ENCODE results near the gene USP2. TPM values are rescaled to one million over a fixed set of nuclear protein-coding genes. Genes with fewer than 3 reads are reported as not detected.

USP2 gene
- total RNA-seq, 2 donors from 2014 or later, result 7.9 to 11.6 TPM

DNA sequence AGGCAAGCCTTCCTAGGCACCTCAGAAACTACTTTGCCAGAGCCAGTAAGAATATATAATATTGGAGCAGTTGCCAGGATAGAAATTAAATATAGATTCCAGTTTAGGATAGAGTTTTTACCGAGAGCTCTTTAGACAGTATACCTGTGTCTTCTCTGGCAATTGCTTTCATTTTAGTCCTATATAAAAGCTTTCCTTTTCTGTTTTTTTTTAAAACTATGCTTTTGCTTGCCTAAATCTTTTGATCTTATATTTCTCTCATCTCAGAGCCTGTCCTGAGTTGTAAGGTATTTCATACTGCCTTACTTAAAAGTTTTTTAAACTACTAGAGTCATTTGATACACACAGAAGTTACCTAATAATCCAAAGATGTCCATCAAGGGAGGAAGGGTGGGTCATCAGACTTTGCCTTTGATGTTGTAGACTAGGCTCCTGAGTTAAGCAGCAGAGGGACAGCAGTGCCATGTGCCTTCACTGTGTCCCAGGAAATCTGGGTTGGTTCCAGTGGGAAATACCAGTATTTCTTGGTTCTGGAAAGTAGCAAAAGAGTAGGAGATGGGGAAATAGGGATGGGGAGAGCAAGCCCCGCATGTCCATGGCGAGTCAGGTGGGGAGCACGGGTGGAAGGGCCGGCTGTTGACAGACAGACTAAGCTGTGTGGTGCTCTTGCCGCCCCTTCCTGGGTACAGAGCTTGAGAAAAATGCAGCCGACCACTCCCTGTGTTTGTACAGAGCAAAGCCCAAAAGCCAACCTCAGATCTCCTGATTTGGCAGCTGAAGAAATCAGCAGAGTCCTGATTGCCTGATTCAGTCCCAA lies 75.7 kb downstream of the USP2 start:
- intact Hi-C loops (cut with DNase I), result no loop called here
- no peaks in the 10 kb centered on the region for H3K36me3 ChIP-seq
- no peak overlapping the region for H3K9ac ChIP-seq (ENCODE audit: low read depth in 2 of 2, low read length in 2 of 2)
- no peak overlapping the region for H3K27ac ChIP-seq
- H3K9me3 ChIP-seq, result no peaks in the 10 kb centered on the region
- no peaks in the 10 kb centered on the region for H3K27me3 ChIP-seq
- H3K4me3 ChIP-seq, result no peak overlapping the region
- H3K4me1 ChIP-seq, result no peaks in the 10 kb centered on the region
- no peak for DNase-seq
- TF ChIP-seq, protein P1, sequence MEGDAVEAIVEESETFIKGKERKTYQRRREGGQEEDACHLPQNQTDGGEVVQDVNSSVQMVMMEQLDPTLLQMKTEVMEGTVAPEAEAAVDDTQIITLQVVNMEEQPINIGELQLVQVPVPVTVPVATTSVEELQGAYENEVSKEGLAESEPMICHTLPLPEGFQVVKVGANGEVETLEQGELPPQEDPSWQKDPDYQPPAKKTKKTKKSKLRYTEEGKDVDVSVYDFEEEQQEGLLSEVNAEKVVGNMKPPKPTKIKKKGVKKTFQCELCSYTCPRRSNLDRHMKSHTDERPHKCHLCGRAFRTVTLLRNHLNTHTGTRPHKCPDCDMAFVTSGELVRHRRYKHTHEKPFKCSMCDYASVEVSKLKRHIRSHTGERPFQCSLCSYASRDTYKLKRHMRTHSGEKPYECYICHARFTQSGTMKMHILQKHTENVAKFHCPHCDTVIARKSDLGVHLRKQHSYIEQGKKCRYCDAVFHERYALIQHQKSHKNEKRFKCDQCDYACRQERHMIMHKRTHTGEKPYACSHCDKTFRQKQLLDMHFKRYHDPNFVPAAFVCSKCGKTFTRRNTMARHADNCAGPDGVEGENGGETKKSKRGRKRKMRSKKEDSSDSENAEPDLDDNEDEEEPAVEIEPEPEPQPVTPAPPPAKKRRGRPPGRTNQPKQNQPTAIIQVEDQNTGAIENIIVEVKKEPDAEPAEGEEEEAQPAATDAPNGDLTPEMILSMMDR (IDR thresholded peaks at IDR 0.05), result no peak

Small RNAs within 50 kb of the gene (microRNA-seq; reads per million reads assigned to microRNA genes)
- not detected for gene MIR6756

Other genes with a start within 250 kb of the USP2 start
- gene ABCG4, start 232.6 kb downstream of the USP2 start, total RNA-seq, result under 1 TPM; 0.05 to 0.22 TPM
- 10 to 100 TPM; 16.5 to 17.1 TPM for gene NLRX1, start 213.0 kb downstream of the USP2 start, total RNA-seq
- gene NHERF4, start 196.2 kb downstream of the USP2 start, total RNA-seq, result 10 to 100 TPM; 52.3 to 72.7 TPM
- 10 to 100 TPM; 10.8 to 16.4 TPM for gene CBL, start 175.4 kb downstream of the USP2 start, total RNA-seq
- gene MCAM, start 64.6 kb downstream of the USP2 start, total RNA-seq, result 10 to 100 TPM in 1 of 2 donors, 1 to 10 TPM in 1; 5.4 to 36.9 TPM
- 10 to 100 TPM; 22.9 to 46.6 TPM for gene RNF26, start 47.2 kb downstream of the USP2 start, total RNA-seq
- gene C1QTNF5, start 40.8 kb downstream of the USP2 start, total RNA-seq, result 1 to 10 TPM; 5.3 to 8.7 TPM
- gene MFRP, start 35.0 kb downstream of the USP2 start, total RNA-seq, result not detected
- gene THY1, start 41.5 kb upstream of the USP2 start, total RNA-seq, result 1 to 10 TPM; 6.6 to 6.9 TPM